Measurements from ENCODE around the gene ADNP2.

ADNP2 gene

DNA sequence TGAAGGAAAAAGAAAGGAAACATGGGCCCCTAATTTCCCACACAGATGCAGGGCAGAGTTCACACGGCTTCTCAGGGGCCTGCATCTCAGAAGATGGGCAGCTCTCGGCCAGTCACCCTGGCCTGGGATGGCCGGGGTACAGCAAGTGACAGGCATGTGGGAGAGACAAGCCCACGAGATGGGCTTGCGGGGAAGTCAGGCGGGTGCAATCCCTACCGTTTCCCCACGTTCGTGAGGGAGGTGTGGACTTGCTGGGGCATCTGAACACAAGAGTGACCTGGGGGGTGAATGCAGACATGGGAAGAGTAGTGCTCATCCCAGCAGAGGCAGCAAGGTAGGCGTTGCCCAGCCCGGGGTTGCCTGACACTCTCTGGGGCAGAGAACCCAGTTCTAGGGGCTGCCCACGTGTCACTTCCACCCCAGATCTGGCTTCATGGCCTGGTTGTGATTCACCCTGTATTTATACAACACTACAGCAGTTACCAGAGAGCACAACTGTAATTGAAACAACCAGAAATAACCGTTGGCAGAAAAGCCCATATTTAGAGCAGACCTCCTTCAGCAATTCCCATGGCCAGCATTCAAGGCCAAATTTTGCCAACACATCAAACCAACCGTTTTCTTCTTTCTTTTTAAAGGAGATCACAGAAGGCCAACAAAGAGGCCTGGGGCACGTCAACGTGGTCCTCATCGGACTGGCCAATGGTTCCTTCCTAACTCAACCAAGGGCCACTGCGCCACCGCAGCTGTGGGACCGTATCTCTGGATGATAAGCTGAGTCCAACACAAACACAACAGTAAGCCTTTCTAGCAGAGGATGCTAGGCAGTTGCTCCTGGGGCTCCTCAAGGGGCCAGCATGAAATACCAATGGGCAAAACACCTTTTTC lies 79.8 kb downstream of the ADNP2 start:
- DNase-seq (ENCODE audit: extremely low spot score) = no peak
- ChIA-PET CTCF (interaction anchor here (1.5 to 4.7 kb wide), 3 partner anchors 12 to 52 kb away, joined by 4 to 27 read pairs (median 5); no protein-coding TSS in a partner anchor), POLR2A (no interaction called here)
- TF ChIP-seq, protein P1, sequence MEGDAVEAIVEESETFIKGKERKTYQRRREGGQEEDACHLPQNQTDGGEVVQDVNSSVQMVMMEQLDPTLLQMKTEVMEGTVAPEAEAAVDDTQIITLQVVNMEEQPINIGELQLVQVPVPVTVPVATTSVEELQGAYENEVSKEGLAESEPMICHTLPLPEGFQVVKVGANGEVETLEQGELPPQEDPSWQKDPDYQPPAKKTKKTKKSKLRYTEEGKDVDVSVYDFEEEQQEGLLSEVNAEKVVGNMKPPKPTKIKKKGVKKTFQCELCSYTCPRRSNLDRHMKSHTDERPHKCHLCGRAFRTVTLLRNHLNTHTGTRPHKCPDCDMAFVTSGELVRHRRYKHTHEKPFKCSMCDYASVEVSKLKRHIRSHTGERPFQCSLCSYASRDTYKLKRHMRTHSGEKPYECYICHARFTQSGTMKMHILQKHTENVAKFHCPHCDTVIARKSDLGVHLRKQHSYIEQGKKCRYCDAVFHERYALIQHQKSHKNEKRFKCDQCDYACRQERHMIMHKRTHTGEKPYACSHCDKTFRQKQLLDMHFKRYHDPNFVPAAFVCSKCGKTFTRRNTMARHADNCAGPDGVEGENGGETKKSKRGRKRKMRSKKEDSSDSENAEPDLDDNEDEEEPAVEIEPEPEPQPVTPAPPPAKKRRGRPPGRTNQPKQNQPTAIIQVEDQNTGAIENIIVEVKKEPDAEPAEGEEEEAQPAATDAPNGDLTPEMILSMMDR (IDR thresholded peaks at IDR 0.05; ENCODE audit: control extremely low read depth, extremely low read depth, low read depth, missing control alignments) = no peak

DNA sequence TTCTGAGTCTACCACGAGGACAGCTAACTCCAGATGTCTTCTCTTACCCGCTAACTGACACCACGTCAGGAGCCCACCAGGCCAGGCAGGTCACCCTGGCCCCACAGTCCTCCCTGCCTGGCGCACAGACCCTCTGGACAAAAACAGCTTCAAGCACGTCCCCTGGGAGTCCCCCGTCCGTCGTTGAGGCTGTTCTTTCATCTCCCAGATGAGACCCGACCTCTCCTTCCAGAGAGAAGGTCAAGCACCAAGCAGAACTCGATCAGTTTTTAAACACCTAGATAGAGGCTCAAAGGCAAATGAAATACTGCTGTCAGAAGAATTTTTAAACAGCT lies 80.4 kb downstream of the ADNP2 start:
- TF ChIP-seq, protein P1 (IDR thresholded peaks at IDR 0.05; ENCODE audit: control extremely low read depth, extremely low read depth, low read depth, missing control alignments) = no peak
- CTCF ChIA-PET = interaction anchor here (1.5 to 4.7 kb wide), 3 partner anchors 12 to 51 kb away, joined by 4 to 27 read pairs (median 5); no protein-coding TSS in a partner anchor
- DNase-seq (ENCODE audit: extremely low spot score) = no peak
- POLR2A ChIA-PET = no interaction called here
